Ovary (tissue), 9 donors: ENCODE measurements around the gene PELI3. TPM values are rescaled to one million over a fixed set of nuclear protein-coding genes. Genes with fewer than 3 reads are reported as not detected.

Source experiments
- DNase-seq, 5 donors: peaks; one replicate each; pipeline ENCODE4 v3.0.0-alpha.2; 2019 to 2020
- H3K27ac ChIP-seq, 2 donors: fragments of 200-600 bp; one replicate each; pipeline versions ENCODE4 v1.5.1 to v1.8.0; 2019 to 2022
- H3K27me3 ChIP-seq: fragments of 200-600 bp; one replicate; pipeline ENCODE4 v1.8.0; 2022
- H3K36me3 ChIP-seq: fragments of 200-600 bp; sonication (generic); one replicate; pipeline ENCODE4 v1.5.1; 2019
- H3K4me1 ChIP-seq: one replicate; pipeline ENCODE4 v1.8.1; 2013; ENCODE audit warnings: mild to moderate bottlenecking, moderate library complexity; ENCODE audit not compliant: insufficient read depth
- H3K4me3 ChIP-seq: fragments of 200-600 bp; sonication (generic); one replicate; pipeline ENCODE4 v1.5.1; 2017
- H3K9me3 ChIP-seq, 2 donors: fragments of 200-600 bp in 1 of 2; sonication (generic) in 1 of 2; one replicate each; pipeline versions ENCODE4 v1.5.1 to v1.8.1; 2013 to 2019; ENCODE audit warnings: mild to moderate bottlenecking in 1 of 2, moderate library complexity in 1 of 2
- CTCF ChIP-seq, 3 donors: fragments of 450-650 bp in 2 of 3; fragments of 200-600 bp in 1 of 3; IDR thresholded peaks; one replicate each; pipeline versions ENCODE4 v1.5.1 to v1.8.0; 2016 to 2022; ENCODE audit warnings: antibody characterized with exemption in 3 of 3, mild to moderate bottlenecking in 1 of 3
- EP300 ChIP-seq: sonication (generic); formaldehyde crosslinking; IDR thresholded peaks from one replicate; pipeline ENCODE4 v1.6.1; 2017; ENCODE audit warnings: antibody characterized with exemption
- POLR2A ChIP-seq: fragments of 450-650 bp; IDR thresholded peaks from one replicate; pipeline ENCODE4 v1.6.1; 2017; ENCODE audit warnings: antibody characterized with exemption, mild to moderate bottlenecking, moderate library complexity
- WGBS, 3 donors: extraction: QIAGEN DNeasy Blood & Tissue Kit in 1 of 3; methylation state at CpG; one replicate each; pipeline versions ENCODE4 v1.1.5 to v1.1.7; 2013 to 2017; 5-methylcytosine and 5-hydroxymethylcytosine counted together
- intact Hi-C, 4 donors: fragments of 100-400 bp; cut with DNase I; formaldehyde crosslinking; loops; one replicate each; pipeline versions ENCODE4 v1.11.0 to v1.15.1; 2022 to 2023
- polyA plus RNA-seq, 2 donors: library from polyadenylated mRNA; stranded (reverse); fragments of 200-250 nt in 1 of 2; fragments of 350-450 nt in 1 of 2; fragmentation: Illumina TruSeq in 1 of 2; extraction: RNeasy Lipid Tissue Mini Kit (QIAGEN cat#74804) in 1 of 2; gene quantifications; one replicate each; pipeline ENCODE4 v1.2.3, GENCODE V29; 2013 to 2014
- total RNA-seq, 7 donors: library from RNA; depleted of rRNA in 2 of 7; stranded (reverse); fragments of >200 nt in 2 of 7; fragmentation: NEBNext Ultra II Directional in 3 of 7; extraction: Animal tissue kit (Norgen Biotek cat#: 25700) in 3 of 7; gene quantifications; one replicate each; pipeline versions ENCODE4 v1.1.0 to v1.2.4, GENCODE V29; 2016 to 2023
- donor health status: DM: no; HTN: no; CAD: no; lungs with moderate emphysema.
- donor health status: DM: no; HTN: no; CAD: no.
- donor health status: Bipolar disorder and iron deficiency.
- donor health status: DM: yes; HTN: yes; CAD: no.
- donor health status: DM: no; HTN: no; CAD: no.
- donor health status: DM: yes; HTN: yes; CAD: no.

The PELI3 gene
- total and polyA plus RNA-seq, 9 donors, result 7.6 to 29.6 (median 20.5) TPM

GRCh38 chr11:66454828-66455227 lies 11.9 kb upstream of the PELI3 start:
- intact Hi-C loops, result no loop called here

GRCh38 chr11:66457826-66458225 lies 8.9 kb upstream of the PELI3 start:
- DNase-seq, result no peak
- no peaks in the 10 kb centered on the region for H3K9me3 ChIP-seq
- 85 to 92% (median 87%) methylated on average over 6 of the region's 6 CpGs for WGBS, 3 donors
- no peak overlapping the region for H3K27ac ChIP-seq
- no peaks in the 10 kb centered on the region for H3K36me3 ChIP-seq
- no peaks in the 10 kb centered on the region for H3K4me1 ChIP-seq
- no peak for TF ChIP-seq POLR2A
- TF ChIP-seq CTCF (IDR thresholded peaks at IDR 0.05), result no peak
- TF ChIP-seq EP300, result no peak
- no peak overlapping the region for H3K4me3 ChIP-seq
- intact Hi-C loops, result no loop called here
- H3K27me3 ChIP-seq, result no peaks in the 10 kb centered on the region

More at GRCh38 chr11:66454828-66455227, 11.9 kb upstream of the PELI3 start:
- no peaks in the 10 kb centered on the region for H3K4me1 ChIP-seq
- DNase-seq, result no peak
- no peaks in the 10 kb centered on the region for H3K27me3 ChIP-seq
- no peaks in the 10 kb centered on the region for H3K9me3 ChIP-seq
- H3K4me3 ChIP-seq, result no peak overlapping the region
- H3K36me3 ChIP-seq, result no peaks in the 10 kb centered on the region
- TF ChIP-seq EP300, result no peak
- TF ChIP-seq POLR2A, result no peak
- TF ChIP-seq CTCF (IDR thresholded peaks at IDR 0.05), result no peak
- H3K27ac ChIP-seq, result no peak overlapping the region
- 16 to 38% (median 29%) methylated on average over 3 of the region's 3 CpGs for WGBS, 3 donors

GRCh38 chr11:66459138-66459778 lies 7.4 kb upstream of the PELI3 start:
- 54 to 69% (median 67%) methylated on average over 5 of the region's 5 CpGs for WGBS, 3 donors

GRCh38 chr11:66462010-66462409 lies 4.7 kb upstream of the PELI3 start:
- Histone ChIP-seq H3K4me1 (no peaks in the 10 kb centered on the region), H3K27ac (no peak overlapping the region), H3K27me3 (no peaks in the 10 kb centered on the region), H3K4me3 (no peak overlapping the region), H3K36me3 (no peaks in the 10 kb centered on the region), H3K9me3 (no peaks in the 10 kb centered on the region)
- DNase-seq, result no peak
- intact Hi-C loops, result no loop called here
- TF ChIP-seq CTCF (IDR thresholded peaks at IDR 0.05) (no peak), POLR2A (no peak), EP300 (no peak)

More at GRCh38 chr11:66459138-66459778, 7.4 kb upstream of the PELI3 start:
- Histone ChIP-seq H3K4me1 (no peaks in the 10 kb centered on the region), H3K36me3 (no peaks in the 10 kb centered on the region), H3K27ac (no peak overlapping the region), H3K27me3 (no peaks in the 10 kb centered on the region), H3K4me3 (no peak overlapping the region), H3K9me3 (no peaks in the 10 kb centered on the region)
- intact Hi-C loops, result no loop called here
- TF ChIP-seq EP300 (no peak), POLR2A (no peak), CTCF (IDR thresholded peaks at IDR 0.05) (no peak)
- DNase-seq, result no peak
